GM12875 (cell line): ENCODE data around the gene KCNT2.
"Not testable (repeated sequence)": the region's sequence is repeated elsewhere in the genome, so short reads cannot be mapped to it uniquely, and the experiment has no call there.

Experiments used
- H3K4me3 ChIP-seq: one replicate; pipeline ENCODE4 v1.5.1; 2011; ENCODE audit warnings: low read depth, low read length, control low read depth
- TF ChIP-seq, protein P1 (sequence below): IDR thresholded peaks from 2 replicates; pipeline ENCODE4 v1.5.1; 2011; ENCODE audit warnings: low read depth, mild to moderate bottlenecking, control low read depth, inconsistent platforms, low read length, moderate library complexity, borderline replicate concordance; ENCODE audit not compliant: insufficient read depth

Gene KCNT2

DNA sequence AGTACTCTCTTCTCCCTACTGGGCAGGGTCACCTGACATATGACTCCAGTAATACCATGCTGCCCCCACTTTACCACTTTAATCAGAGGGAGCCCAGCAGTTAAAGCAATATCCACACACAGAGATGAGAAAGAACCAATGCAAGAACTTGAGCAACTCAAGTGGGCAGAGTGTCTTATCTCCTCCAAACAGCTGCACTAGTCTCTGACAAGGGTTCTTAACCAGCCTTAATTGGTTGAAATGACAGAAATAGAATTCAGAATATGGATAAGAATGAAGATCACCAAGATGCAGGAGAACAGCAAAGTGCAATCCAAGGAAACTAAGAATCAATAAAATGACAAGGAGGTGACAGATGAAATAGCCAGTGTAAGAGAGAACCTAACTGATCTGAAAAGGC, 91.0 kb downstream of the KCNT2 start:
- no peak overlapping the region for H3K4me3 ChIP-seq
- TF ChIP-seq, protein P1, sequence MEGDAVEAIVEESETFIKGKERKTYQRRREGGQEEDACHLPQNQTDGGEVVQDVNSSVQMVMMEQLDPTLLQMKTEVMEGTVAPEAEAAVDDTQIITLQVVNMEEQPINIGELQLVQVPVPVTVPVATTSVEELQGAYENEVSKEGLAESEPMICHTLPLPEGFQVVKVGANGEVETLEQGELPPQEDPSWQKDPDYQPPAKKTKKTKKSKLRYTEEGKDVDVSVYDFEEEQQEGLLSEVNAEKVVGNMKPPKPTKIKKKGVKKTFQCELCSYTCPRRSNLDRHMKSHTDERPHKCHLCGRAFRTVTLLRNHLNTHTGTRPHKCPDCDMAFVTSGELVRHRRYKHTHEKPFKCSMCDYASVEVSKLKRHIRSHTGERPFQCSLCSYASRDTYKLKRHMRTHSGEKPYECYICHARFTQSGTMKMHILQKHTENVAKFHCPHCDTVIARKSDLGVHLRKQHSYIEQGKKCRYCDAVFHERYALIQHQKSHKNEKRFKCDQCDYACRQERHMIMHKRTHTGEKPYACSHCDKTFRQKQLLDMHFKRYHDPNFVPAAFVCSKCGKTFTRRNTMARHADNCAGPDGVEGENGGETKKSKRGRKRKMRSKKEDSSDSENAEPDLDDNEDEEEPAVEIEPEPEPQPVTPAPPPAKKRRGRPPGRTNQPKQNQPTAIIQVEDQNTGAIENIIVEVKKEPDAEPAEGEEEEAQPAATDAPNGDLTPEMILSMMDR = no peak

DNA sequence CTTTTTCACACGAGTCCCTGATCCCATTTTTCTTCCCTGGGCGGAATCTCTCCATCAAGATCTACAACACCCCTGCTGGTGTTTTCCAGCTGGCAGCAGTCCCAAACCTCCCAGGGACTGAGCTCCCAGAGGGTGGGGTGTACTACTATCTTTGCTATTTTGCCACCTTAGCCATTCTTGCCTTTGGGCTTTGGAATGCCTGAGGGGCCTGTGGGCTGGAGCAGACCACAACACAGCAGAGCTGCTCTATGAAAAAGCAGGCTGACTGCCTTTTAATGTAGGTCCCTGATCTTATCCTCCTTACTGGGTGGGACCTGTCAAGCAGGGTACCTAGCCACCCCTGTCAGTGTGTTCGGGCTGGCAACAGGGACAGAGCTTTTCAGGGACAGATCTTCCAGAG, 91.9 kb downstream of the KCNT2 start:
- no peak overlapping the region for H3K4me3 ChIP-seq
- TF ChIP-seq, protein P1 = no peak

DNA sequence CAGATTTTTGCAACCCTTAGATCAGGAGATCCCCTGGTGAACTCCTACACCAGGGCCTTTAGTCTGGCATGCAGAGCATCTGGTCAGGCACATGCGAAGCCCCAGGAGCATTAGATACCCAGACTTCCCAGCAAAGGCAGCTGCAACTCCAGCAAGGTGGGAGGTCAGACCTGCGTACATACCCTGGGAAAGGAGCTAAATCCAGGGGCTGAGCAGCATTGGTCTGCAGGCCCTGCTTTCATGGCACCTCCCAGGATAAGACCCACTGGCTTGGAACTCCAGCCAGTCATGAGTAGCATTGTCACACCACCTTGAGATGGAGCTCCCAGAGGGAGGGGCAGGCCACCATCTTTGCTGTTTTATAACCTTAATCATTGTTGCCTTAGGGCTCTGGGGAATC, 92.3 kb downstream of the KCNT2 start:
- TF ChIP-seq, protein P1 = no peak
- H3K4me3 ChIP-seq = no peak overlapping the region

DNA sequence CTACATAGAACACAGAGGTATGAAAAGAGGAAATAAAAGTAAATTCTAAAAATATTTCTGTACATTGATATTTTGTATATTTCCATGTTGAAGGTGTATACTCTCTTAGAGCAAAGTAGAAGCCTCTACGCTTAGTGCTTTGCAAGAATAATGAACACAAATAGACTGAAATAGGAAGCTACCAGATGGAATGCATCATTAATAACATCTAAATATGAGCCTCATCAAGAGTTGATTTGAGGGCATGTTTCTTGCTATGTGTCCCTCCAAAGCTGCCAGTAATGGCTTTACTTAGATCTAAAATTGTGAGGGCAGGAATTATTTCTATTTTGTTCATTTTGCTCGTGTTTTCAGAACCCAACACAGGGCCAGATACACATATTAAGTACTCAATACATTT, 94.4 kb downstream of the KCNT2 start:
- H3K4me3 ChIP-seq = no peak overlapping the region
- TF ChIP-seq, protein P1 = no peak

DNA sequence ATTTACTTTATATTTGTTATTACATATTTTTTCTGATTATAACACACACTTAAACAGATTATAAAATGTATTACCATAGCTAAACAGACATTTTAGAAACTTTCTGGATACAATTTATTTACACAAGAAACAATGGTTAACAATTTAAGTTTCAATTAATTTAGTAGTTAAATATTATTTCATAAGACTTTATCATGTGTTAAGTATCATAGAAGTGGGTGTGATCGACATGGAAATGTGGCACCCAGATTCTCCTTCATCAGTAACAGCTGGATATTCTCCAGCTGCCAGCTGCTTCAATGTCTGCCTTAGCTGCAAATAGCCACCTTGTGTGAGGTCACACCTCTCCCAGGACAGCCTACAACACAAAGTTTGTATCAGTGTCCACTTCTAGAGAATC, 97.8 kb downstream of the KCNT2 start:
- H3K4me3 ChIP-seq = no peak overlapping the region
- TF ChIP-seq, protein P1 = no peak

DNA sequence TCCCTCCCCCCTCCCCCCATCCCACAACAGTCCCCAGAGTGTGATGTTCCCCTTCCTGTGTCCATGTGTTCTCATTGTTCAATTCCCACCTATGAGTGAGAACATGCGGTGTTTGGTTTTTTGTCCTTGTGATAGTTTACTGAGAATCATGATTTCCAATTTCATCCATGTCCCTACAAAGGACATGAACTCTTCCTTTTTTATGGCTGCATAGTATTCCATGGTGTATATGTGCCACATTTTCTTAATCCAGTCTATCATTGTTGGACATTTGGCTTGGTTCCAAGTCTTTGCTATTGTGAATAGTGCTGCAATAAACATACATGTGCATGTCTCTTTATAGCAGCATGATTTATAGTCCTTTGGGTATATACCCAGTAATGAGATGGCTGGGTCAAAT, 104.0 kb downstream of the KCNT2 start:
- H3K4me3 ChIP-seq = not testable (repeated sequence)

DNA sequence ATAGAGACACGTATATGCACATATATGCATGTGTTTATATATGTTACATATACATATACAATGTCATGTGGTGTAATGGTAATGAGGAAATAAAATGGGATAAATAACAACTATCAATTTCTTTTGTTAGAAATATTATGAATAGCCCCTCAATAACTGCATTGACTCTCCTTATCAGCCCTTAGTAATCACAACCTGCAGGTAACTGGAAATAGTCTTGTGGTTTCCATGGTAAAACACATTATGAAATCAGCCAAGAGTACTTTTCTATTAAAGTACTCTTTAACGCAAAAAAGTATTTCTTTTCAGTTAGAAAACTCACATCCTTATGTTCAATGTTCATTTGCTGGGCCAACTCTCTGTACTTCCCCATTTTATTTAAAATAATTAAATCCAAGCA, 105.8 kb downstream of the KCNT2 start:
- TF ChIP-seq, protein P1 = no peak
- no peak overlapping the region for H3K4me3 ChIP-seq
